H1 (cell line): Measurements from ENCODE around the gene HOXD11. TPM values are rescaled to one million over a fixed set of nuclear protein-coding genes. Genes with fewer than 3 reads are reported as not detected.
A peak's percentile ranks its signal among the peaks of the same experiment; 100 is the strongest.

Experiments used
- CTCF ChIA-PET: fragments of 300-600 bp; sonication (Branson Sonifier 250); formaldehyde crosslinking; loops from one replicate; lab custom pipeline; 2021; ENCODE audit not compliant: partially characterized antibody; lab: Charles Lee
- POLR2A ChIA-PET: fragments of 300-600 bp; sonication (Branson Sonifier 250); formaldehyde crosslinking; loops from one replicate; lab custom pipeline; 2021; ENCODE audit warnings: inconsistent platforms; ENCODE audit not compliant: partially characterized antibody; lab: Charles Lee
- DNase-seq, 2 experiments: peaks; one replicate each; pipeline versions ENCODE4 v3.0.0 to v3.0.0-alpha.2; 2010 to 2022; ENCODE audit warnings: low spot score in 2 of 2, low read depth in 1 of 2, mixed read lengths in 1 of 2
- FAIRE-seq: peaks from 2 replicates; lab custom pipeline; 2011; peaks lifted over from hg19 to GRCh38; lab: Jason Lieb, UNC
- H2AFZ ChIP-seq: 2 replicates; pipeline ENCODE4 v1.8.1; 2012; ENCODE audit warnings: low read length, inconsistent platforms
- H2AK5ac ChIP-seq: 2 replicates; pipeline ENCODE4 v1.6.1; 2013; ENCODE audit warnings: low read depth, low read length
- H2BK120ac ChIP-seq: replicated peaks from 2 replicates; pipeline ENCODE3; 2013; ENCODE audit warnings: low read depth, low read length, inconsistent platforms
- H2BK12ac ChIP-seq: 2 replicates; pipeline ENCODE4 v1.6.1; 2013; ENCODE audit warnings: low read depth, low read length
- H2BK15ac ChIP-seq: 2 replicates; pipeline ENCODE4 v1.6.1; 2013; ENCODE audit warnings: low read length
- H2BK20ac ChIP-seq: 2 replicates; pipeline ENCODE4 v1.6.1; 2013; ENCODE audit warnings: low read length
- H2BK5ac ChIP-seq: 2 replicates; pipeline ENCODE4 v1.6.1; 2013; ENCODE audit warnings: low read depth, low read length
- H3K14ac ChIP-seq: 2 replicates; pipeline ENCODE4 v1.6.1; 2013; ENCODE audit warnings: inconsistent platforms; ENCODE audit not compliant: insufficient read length
- H3K18ac ChIP-seq: 2 replicates; pipeline ENCODE4 v1.6.1; 2013; ENCODE audit warnings: low read length; ENCODE audit errors: extremely low read depth
- H3K23ac ChIP-seq: 2 replicates; pipeline ENCODE4 v1.6.1; 2013; ENCODE audit warnings: inconsistent platforms; ENCODE audit not compliant: insufficient read length
- H3K23me2 ChIP-seq: 2 replicates; pipeline ENCODE4 v1.6.1; 2013; ENCODE audit warnings: low read depth, low read length
- H3K27ac ChIP-seq: 2 replicates; pipeline ENCODE4 v1.6.1; 2011; ENCODE audit warnings: low read depth, low read length, inconsistent platforms
- H3K27me3 ChIP-seq, 4 experiments: replicated peaks in 1 of 4; 1 replicate in 1 of 4; 2 replicates in 3 of 4; pipeline versions ENCODE4 v1.6.1 to v1.8.1; 2011 to 2013; ENCODE audit warnings: low read length in 3 of 4, mild to moderate bottlenecking in 3 of 4, inconsistent platforms in 2 of 4, mixed read lengths in 2 of 4, moderate library complexity in 1 of 4; ENCODE audit not compliant: control insufficient read depth in 3 of 4, insufficient read depth in 3 of 4; ENCODE audit errors: extremely low read depth in 1 of 4
- H3K36me3 ChIP-seq, 4 experiments: 2 replicates each; pipeline versions ENCODE4 v1.6.1 to v1.8.1; 2011 to 2013; ENCODE audit warnings: mild to moderate bottlenecking in 4 of 4, low read length in 3 of 4, moderate library complexity in 2 of 4, control low read depth in 1 of 4, inconsistent platforms in 1 of 4; ENCODE audit not compliant: insufficient read depth in 4 of 4, control insufficient read depth in 2 of 4
- H3K4ac ChIP-seq: replicated peaks from 2 replicates; pipeline ENCODE3; 2013; ENCODE audit warnings: low read length, low read depth, mixed read lengths, inconsistent platforms; ENCODE audit not compliant: insufficient read length
- H3K4me1 ChIP-seq, 4 experiments: replicated peaks in 1 of 4; 1 replicate in 1 of 4; 2 replicates in 3 of 4; pipeline versions ENCODE4 v1.6.1 to v1.8.1; 2011 to 2013; ENCODE audit warnings: low read length in 3 of 4, inconsistent platforms in 2 of 4, mixed read lengths in 1 of 4; ENCODE audit not compliant: insufficient read depth in 4 of 4, control insufficient read depth in 3 of 4
- H3K4me2 ChIP-seq, 2 experiments: 2 replicates each; pipeline versions ENCODE4 v1.6.1 to v1.8.1; 2011 to 2013; ENCODE audit warnings: low read depth in 2 of 2, low read length in 2 of 2, control low read depth in 1 of 2, inconsistent platforms in 1 of 2, mild to moderate bottlenecking in 1 of 2; ENCODE audit not compliant: insufficient read depth in 1 of 2
- H3K4me3 ChIP-seq, 4 experiments: fragments of 200-600, 300-600 bp in 1 of 4; sonication (generic), shearing (Covaris generic), sonication (Bioruptor Twin) in 1 of 4; 2 replicates each; pipeline versions ENCODE4 v1.5.1 to v1.8.1; 2011 to 2016; ENCODE audit warnings: low read length in 4 of 4, low read depth in 3 of 4, control low read depth in 2 of 4, inconsistent platforms in 2 of 4, mild to moderate bottlenecking in 2 of 4, mixed read lengths in 1 of 4, moderate library complexity in 1 of 4; ENCODE audit not compliant: insufficient read depth in 2 of 4; ENCODE audit errors: extremely low read depth in 1 of 4
- H3K56ac ChIP-seq: replicated peaks from 2 replicates; pipeline ENCODE3; 2013; ENCODE audit warnings: low read depth, mild to moderate bottlenecking, mixed read lengths, low read length, inconsistent platforms; ENCODE audit not compliant: insufficient read length
- H3K79me1 ChIP-seq: 2 replicates; pipeline ENCODE4 v1.6.1; 2013; ENCODE audit warnings: low read depth, low read length, control low read depth
- H3K79me2 ChIP-seq, 2 experiments: 2 replicates each; pipeline versions ENCODE4 v1.6.1 to v1.8.1; 2012 to 2013; ENCODE audit warnings: low read length in 2 of 2, mild to moderate bottlenecking in 2 of 2, inconsistent platforms in 1 of 2; ENCODE audit not compliant: insufficient read depth in 2 of 2, control insufficient read depth in 1 of 2
- H3K9ac ChIP-seq, 4 experiments: replicated peaks in 1 of 4; 1 replicate in 1 of 4; 2 replicates in 3 of 4; pipeline versions ENCODE4 v1.6.1 to v1.8.1; 2011 to 2013; ENCODE audit warnings: low read depth in 3 of 4, low read length in 3 of 4, control low read depth in 2 of 4, mild to moderate bottlenecking in 2 of 4, moderate library complexity in 2 of 4, inconsistent platforms in 1 of 4; ENCODE audit errors: extremely low read depth in 1 of 4
- H3K9me3 ChIP-seq, 2 experiments: 2 replicates each; pipeline versions ENCODE4 v1.6.1 to v1.8.1; 2012 to 2013; ENCODE audit warnings: mild to moderate bottlenecking in 2 of 2, moderate library complexity in 2 of 2, control low read depth in 1 of 2, inconsistent platforms in 1 of 2, low read depth in 1 of 2, low read length in 1 of 2, mixed read lengths in 1 of 2; ENCODE audit not compliant: insufficient read depth in 2 of 2
- H4K20me1 ChIP-seq, 2 experiments: replicated peaks in 1 of 2; 2 replicates each; pipeline versions ENCODE3 to v1.8.1; 2011 to 2013; ENCODE audit warnings: inconsistent platforms in 2 of 2, low read length in 2 of 2, mild to moderate bottlenecking in 1 of 2; ENCODE audit not compliant: insufficient read depth in 2 of 2, control insufficient read depth in 1 of 2
- H4K5ac ChIP-seq: 2 replicates; pipeline ENCODE4 v1.6.1; 2013; ENCODE audit warnings: low read length, low read depth, mixed read lengths, inconsistent platforms; ENCODE audit not compliant: insufficient read length
- H4K8ac ChIP-seq: 2 replicates; pipeline ENCODE4 v1.8.0; 2013; ENCODE audit warnings: mild to moderate bottlenecking, moderate library complexity, low read length, inconsistent platforms; ENCODE audit not compliant: insufficient read depth; ENCODE audit errors: extremely low read depth
- H4K91ac ChIP-seq: replicated peaks from 2 replicates; pipeline ENCODE3; 2013; ENCODE audit warnings: low read length, mixed read lengths, inconsistent platforms; ENCODE audit not compliant: insufficient read length
- CBX8 ChIP-seq: fragments of 300-800, 300-1000 bp; sonication (generic); IDR thresholded peaks from 2 replicates; pipeline ENCODE4 v1.7.1; 2016; ENCODE audit warnings: low read depth, low read length, borderline replicate concordance
- RFX5 ChIP-seq: IDR thresholded peaks from 2 replicates; pipeline ENCODE4 v1.6.1; 2011; ENCODE audit warnings: low read depth, low read length, improper control_type of control experiment, borderline replicate concordance
- RNF2 ChIP-seq: fragments of 200-900, 300-1000 bp; sonication (generic); IDR thresholded peaks from 2 replicates; pipeline ENCODE4 v1.7.1; 2016; ENCODE audit warnings: borderline replicate concordance, low read depth, mild to moderate bottlenecking, antibody characterized with exemption, low read length; ENCODE audit not compliant: poor library complexity, severe bottlenecking; ENCODE audit errors: missing control alignments
- WGBS, 2 experiments: shearing (Covaris generic) in 1 of 2; methylation state at CpG; one replicate each; pipeline versions ENCODE4 v1.1.6 to v1.1.7; 2013 to 2015; ENCODE audit warnings: low lambda C conversion rate in 2 of 2, mixed read lengths in 2 of 2, inconsistent platforms in 1 of 2, low coverage in 1 of 2, missing lambda C conversion rate in 1 of 2; ENCODE audit not compliant: insufficient replicate concordance in 2 of 2, insufficient coverage in 1 of 2, insufficient read length in 1 of 2; ENCODE audit errors: extremely low coverage in 1 of 2, missing lambda C conversion rate in 1 of 2; 5-methylcytosine and 5-hydroxymethylcytosine counted together
- polyA plus RNA-seq, 7 experiments: library from polyadenylated mRNA; depleted of rRNA in 3 of 7; stranded (reverse) in 5 of 7; unstranded in 2 of 7; fragments of >200 nt in 5 of 7; fragments of 200-250 nt in 2 of 7; gene quantifications; 1 replicate in 5 of 7; 2 replicates in 1 of 7; 4 replicates in 1 of 7; pipeline versions ENCODE4 v1.2.1 to v1.2.3, GENCODE V29; 2011 to 2013; ENCODE audit warnings: missing spikeins in 2 of 7, mixed read lengths in 2 of 7
- total RNA-seq: library from RNA; stranded (reverse); fragmentation: NEBNext Ultra II Directional; extraction: Animal tissue kit (Norgen Biotek cat#: 25700); gene quantifications from 2 replicates; pipeline ENCODE4 v1.2.1, GENCODE V29; 2021

Gene HOXD11
- total and polyA plus RNA-seq, 2 of the 8 experiments (the other 6 are each of a cell fraction or from before 2014, with no cell fraction given): not detected

GRCh38 chr2:176099159-176099727, 7.8 kb upstream of the HOXD11 start:
- DNase-seq (peak in 1 of 2 experiments; percentile 48), FAIRE-seq (no peak)
- H3K9ac ChIP-seq: no peak overlapping the region
- H3K56ac ChIP-seq: no peak overlapping the region
- H2BK5ac ChIP-seq: no peak overlapping the region
- H3K4me2 ChIP-seq: peak overlapping the region; percentile 14 to 53
- H3K18ac ChIP-seq: no peak overlapping the region
- peak overlapping the region; percentile 75; the same call in 1 of the 2 replicates for H2BK12ac ChIP-seq
- H4K8ac ChIP-seq: peak overlapping the region; percentile 62; the same call in 1 of the 2 replicates
- 0 out of 2 replicates have a peak overlapping the region, but pooled peaks have one; percentile 21 for H2BK20ac ChIP-seq
- H3K27me3 ChIP-seq: peaks cover 79 to 99% (median 94%) of the 10 kb centered on the region in 4 experiments
- no peak overlapping the region for H3K23ac ChIP-seq
- WGBS, 2 experiments: 6% methylated on average over 30 of the region's 30 CpGs; no CpG with 5 or more reads in 1 of the 2 experiments
- peaks cover 0 to 25% (median 12%) of the 10 kb centered on the region in 4 experiments; a peak in 6 of 7 replicates for H3K4me1 ChIP-seq
- H3K4me3 ChIP-seq: peak overlapping the region in 1 of 4 experiments; percentile 54; a peak in 1 of 8 replicates
- peak overlapping the region; percentile 81; the same call in 1 of the 2 replicates for H2BK15ac ChIP-seq
- H2AK5ac ChIP-seq: peak overlapping the region; percentile 88; the same call in 1 of the 2 replicates
- H3K4ac ChIP-seq: no peak overlapping the region
- no peak overlapping the region for H2AFZ ChIP-seq
- no peak overlapping the region for H4K91ac ChIP-seq
- H4K5ac ChIP-seq: no peak overlapping the region
- peaks cover 6% of the 10 kb centered on the region for H3K23me2 ChIP-seq
- ChIA-PET CTCF (interaction anchor here (0.7 to 6.5 kb wide), 7 partner anchors 8 to 731 kb away, joined by 3 to 130 read pairs (median 5); partner anchors contain the start of gene EVX2), POLR2A (interaction anchor here (0.7 to 3.4 kb wide), 2 partner anchors 19 to 79 kb away, joined by 3 to 8 read pairs; no protein-coding TSS in a partner anchor)
- no peak overlapping the region for H3K27ac ChIP-seq
- no peaks in the 10 kb centered on the region for H3K79me2 ChIP-seq
- H3K9me3 ChIP-seq: no peaks in the 10 kb centered on the region
- H3K79me1 ChIP-seq: no peaks in the 10 kb centered on the region
- peaks cover 7 to 35% of the 10 kb centered on the region in 2 experiments for H4K20me1 ChIP-seq
- H2BK120ac ChIP-seq: no peak overlapping the region
- peak; percentile 71; the same call in 1 of the 2 replicates for TF ChIP-seq CBX8
- TF ChIP-seq RNF2: peak; percentile 61
- no peak for TF ChIP-seq RFX5
- no peak overlapping the region for H3K14ac ChIP-seq
- no peaks in the 10 kb centered on the region; a peak in 1 of 8 replicates for H3K36me3 ChIP-seq
